SK-N-MC (cell line): ENCODE measurements around the gene SGPP2.

Experiments
- EZH2 ChIP-seq: fragments of 200-600 bp; sonication (generic); IDR thresholded peaks from one replicate; pipeline ENCODE4 v1.6.1; 2017; ENCODE audit warnings: antibody characterized with exemption
- POLR2AphosphoS5 ChIP-seq: IDR thresholded peaks from 2 replicates; pipeline ENCODE4 v1.6.1; 2012; ENCODE audit warnings: mild to moderate bottlenecking, low read depth, low read length, borderline replicate concordance

GRCh38 chr2:222561151-222561550 is 136.8 kb downstream of the SGPP2 start:
- no peak for TF ChIP-seq EZH2
- no peak for TF ChIP-seq POLR2AphosphoS5
